CD4-positive, alpha-beta T cell treated with Interleukin-4 for 1 hour (primary cell): ENCODE data around the gene IPO11.
"Not testable (repeated sequence)": the region's sequence is repeated elsewhere in the genome, so short reads cannot be mapped to it uniquely, and the experiment has no call there.

Experiments used
- DNase-seq, 2 donors: peaks; one replicate each; pipeline ENCODE4 v3.0.0-alpha.2; 2020 to 2022

The IPO11 gene

DNA sequence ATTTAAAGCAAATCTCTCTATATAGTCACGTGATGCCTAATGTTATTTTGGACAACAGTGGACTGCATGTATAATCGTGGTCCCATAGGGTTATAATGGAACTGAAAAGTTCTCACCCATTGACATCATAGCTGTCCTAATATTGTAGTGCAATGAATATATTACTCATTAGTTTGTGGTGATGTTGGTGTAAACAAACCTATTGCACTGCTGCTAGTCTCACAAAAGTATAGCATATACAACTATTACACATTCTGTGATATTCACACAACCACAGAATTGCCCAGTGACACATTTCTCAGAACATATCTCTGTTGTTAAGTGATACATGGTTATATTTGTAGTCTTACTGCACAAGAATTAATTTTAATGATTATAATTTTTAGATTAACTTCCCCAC lies 37.7 kb downstream of the IPO11 start:
- DNase-seq = no peak

DNA sequence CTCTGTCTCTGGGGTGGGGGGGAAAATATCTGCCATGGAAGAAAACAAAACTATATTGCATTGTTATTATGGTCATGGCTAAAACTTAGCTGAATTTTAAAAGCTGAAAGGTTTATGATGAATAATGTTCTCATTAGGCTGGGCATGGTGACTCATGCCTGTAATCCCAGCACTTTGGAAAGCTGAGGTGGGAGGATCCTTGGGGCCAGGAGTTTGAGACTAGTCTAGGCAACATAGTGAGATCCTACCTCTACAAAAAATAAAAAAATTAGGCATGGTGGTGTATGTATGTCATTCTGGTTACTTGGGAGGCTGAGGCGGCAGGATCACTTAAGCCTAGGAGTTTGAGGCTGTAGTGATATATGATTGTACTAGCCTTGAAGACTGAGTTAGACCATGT lies 44.5 kb downstream of the IPO11 start:
- no peak for DNase-seq

DNA sequence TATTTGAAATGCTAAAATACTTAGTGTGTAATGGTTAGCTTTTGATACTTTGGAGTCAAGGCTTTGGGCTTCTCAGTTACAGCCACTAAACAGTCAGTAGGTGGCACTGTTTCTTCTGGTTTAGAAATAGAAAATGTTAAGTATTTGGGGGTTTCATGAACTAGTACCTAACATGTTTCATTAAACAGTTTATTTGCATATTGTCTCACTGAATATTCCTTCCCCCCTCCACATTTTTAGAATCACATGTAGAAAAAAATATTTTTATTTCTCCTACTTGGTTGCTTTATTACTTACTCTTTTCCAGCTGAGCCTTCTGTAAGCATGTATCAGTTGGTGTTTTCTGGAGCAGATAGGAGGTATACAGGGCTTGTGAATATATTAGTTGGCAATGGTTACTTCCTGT lies 48.0 kb downstream of the IPO11 start:
- DNase-seq = peak in 1 of 2 donors; percentile 45

DNA sequence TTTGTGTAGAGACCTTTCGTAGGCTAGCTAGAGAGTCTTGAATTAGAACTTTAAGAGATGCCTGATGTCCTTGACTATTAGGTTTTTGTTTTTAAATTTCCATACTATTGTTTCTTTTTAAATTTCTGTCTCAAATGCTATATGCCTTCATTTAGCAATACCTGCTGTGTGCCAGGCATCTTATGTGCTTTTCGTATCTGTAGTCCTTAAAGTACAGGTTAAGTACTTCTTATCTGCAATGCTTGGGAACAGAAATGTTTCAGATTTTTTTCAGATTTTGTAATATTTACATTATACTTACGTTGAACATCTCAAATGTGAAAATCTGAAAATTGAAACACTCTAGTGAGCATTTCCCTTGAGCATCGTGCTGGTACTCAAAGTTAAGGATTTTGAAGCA lies 49.0 kb downstream of the IPO11 start:
- no peak for DNase-seq

DNA sequence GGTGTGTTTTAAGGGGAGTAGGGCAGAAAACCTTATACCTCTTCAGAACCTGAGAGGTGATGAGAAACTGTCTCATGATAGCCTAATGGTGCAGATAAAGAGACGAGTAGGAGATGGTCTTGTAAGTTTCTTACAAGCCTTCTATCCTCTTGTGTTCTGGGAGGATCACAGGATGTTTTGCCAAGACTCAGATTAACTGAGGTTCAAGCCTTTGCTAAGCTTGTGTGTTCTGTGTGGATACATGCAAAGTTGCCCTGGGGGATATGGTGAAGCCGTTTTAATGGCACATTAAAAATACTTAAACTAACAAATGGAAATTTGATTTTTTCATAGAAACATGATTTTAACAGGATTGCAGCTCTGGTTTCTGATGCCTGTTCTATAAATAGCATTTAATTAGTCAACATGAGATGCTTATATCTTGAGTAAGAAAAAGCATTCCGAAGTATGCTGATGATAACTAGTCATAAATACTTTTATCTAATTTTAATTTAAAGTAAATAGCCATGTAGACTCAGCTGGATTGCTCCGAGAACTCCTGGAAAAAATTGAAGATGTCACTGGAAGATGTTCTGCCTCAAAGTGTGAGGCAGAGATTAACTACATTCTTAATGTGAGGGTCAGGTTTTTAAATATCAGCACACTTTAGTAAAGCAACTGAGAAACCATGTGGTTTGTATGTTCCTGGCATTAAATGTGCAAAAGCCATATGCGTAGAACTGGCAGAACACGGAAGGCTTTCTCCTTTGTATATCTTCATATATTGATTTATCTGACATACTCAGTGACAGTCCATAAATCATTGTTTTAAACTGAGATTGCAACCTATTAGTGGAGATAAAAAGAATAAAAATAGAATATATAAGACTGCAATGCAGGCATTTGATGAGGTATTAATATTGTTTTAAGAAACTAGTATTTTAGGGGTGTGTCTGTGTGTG lies 53.7 kb downstream of the IPO11 start:
- DNase-seq = no peak

DNA sequence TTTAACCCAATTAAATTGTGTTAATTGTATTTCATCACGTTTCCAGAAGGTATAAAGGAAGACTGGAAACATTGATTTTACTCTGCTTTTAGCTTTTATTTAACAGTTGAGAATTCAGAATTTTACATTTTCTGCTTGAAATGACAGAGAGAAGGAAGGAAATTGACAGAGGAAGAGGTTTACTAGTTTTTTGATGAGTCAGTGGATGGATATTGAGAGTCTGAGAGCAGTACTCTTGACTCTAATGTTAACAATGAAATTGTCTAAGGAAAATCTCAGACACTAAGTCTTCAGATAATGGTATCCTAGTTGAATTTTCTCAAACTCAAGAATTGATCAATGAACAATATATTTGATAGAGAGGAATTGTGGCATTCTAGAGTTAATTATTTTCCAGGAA lies 60.6 kb downstream of the IPO11 start:
- DNase-seq = no peak

DNA sequence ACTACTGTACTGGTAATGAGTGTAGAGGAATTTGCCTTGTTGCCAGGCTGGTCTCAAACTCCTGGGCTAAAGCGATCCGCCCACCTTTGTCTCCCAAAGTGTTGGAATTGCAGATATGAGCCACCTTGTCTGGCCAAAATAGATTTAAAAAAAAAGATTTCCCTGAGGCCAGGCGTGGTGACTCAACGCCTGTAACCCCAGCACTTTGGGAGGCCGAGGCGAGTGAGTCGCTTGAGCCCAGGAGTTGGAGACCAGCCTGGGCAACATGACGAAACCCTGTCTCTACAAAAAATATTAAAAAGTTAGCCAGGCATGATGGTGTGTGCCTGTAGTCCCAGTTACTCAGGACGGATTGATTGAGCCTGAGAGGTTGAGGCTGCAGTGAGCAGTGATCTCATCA lies 62.5 kb downstream of the IPO11 start:
- no peak for DNase-seq

DNA sequence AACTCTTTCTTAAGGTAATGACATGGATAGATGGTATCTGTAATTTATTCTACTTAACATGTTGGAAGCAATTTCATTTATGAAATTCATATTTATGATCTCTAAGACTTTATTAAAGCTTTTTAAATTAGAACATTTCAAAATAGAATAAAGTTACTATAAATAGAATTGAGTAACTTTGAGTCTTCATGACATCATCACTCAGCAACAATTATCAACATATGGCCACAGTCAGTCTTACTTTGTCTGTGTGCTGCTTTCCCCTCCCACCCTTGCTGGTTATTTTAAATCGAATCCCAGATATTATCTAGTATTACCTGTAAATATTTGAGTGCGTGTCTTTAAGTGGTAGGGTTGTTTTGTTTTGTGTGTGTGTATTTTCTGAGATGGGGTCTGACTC lies 65.2 kb downstream of the IPO11 start:
- DNase-seq = no peak

DNA sequence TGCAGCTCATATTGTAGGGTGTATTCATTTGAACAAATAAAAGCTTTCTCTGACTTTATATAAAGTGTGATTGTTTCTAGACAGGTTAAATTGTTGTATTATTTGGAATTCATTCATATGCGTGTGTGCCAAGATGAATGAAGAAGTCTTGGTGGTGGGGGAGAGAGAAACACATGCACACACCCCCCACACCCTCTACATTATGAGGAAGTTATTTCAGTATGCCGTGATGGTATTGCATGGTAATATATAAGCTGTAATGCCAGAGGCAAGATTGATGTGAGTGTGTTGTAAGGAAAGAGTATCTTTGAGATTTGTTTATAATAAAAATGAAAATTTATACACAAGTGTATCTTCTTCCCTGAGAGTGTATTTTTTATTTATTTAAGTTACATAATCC lies 71.0 kb downstream of the IPO11 start:
- DNase-seq = no peak

DNA sequence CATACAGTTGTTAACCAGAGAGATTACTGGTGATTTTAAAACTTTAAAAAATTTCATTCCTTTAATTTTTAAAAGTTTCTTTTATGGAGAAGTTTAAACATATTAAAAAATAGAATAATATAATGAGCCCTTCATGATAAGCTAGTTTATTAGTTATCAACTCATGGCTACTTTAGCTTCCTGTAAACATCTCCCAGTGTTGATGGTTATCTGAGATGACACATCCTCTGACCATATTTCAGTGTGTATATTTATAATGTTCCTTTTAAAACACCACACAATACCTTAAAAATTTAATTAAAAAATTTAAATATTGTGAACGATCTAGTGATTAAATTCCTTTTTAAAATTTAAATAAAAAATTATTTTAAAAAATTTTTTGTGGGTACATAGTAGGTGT lies 74.1 kb downstream of the IPO11 start:
- DNase-seq = no peak

DNA sequence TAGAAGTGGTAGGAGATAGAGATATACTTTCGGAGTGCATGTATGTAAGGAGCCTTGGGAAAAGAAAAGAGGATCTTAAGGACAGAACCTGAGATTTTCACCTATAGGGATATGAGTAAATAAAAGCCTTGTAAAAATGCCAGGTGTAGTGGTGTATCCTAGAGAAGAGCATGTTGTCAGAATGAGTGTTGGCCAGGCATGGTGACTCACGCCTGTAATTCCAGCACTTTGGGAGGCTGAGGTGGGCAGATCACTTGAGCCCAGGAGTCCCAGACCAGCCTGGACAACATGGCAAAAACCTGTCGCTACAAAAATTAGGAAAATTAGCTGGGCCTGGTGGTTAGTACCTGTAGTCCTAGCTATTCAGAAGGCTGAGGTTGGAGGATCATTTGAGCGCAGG lies 76.0 kb downstream of the IPO11 start:
- no peak for DNase-seq

DNA sequence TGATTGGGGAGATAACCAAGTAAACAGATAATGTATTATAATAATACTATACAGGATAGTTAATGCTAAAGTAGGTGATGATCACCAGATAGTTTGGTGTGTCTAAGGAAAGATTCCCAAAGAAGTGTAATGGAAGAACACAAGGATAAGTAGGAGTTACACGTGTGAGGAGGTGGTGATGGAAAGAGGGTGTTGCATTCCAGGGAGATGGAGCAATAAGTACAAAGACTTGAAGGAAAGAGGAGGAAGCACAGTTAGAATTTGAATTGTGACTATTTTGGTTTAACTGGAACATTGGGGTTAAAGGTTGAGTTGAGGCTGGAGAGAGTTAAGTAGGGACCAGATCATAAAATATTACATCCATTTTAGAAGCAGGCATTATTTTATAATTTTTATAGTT lies 76.9 kb downstream of the IPO11 start:
- no peak for DNase-seq

DNA sequence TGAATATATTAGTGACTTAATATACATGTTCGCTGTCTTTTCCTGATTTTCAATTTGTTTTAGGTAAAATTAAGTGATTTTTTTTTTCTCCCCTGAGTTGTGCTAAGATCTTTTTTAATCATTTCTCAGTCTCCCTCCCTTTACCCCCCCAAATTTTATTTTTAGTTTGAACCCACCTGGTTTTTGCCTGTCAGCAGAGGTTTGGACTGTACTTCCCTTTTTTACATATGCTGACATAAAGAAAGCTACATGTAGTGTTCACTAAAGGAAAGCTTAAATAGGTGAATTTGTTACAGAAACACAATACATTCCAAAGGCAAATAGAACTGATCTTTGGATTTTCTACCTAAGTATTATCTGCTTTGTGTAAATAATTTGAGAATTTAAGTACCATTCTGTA lies 82.2 kb downstream of the IPO11 start:
- no peak for DNase-seq

DNA sequence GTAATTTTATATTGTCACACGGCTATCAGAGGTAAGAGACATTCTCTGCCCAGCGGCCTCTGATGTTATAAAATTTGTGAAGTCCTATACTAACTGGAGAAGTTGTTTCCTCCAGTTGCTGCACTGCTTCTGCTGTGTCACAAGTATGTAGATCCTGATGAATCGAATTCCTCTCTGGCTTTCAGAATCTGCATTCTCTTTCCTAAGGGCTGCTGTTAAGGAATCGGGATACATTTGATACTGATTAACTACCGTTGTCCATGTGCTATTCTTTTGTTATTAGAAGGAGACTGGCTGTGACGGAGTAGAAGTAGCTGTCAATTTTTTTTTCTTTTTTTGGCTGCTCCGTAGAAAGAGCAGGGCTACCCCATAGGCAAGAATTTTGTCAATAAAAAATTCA lies 84.3 kb downstream of the IPO11 start:
- DNase-seq = no peak

DNA sequence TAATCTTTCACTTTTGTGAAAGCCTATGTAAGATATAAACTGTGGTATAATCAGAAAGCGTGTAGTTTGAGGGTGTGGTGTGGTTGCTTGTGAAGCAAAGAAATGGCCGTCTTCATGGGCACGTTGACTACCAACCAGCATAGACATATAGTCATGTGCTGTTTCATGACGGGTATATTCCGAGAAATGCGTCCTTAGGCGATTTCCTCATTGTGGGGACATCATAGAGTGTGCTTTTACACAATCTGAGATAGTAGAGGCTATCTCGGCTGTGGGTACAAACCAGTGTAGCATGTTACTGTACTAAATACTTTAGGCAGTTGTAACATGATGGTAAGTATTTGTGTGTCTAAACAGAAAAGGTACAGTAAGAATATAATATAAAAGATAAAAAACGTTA lies 86.4 kb downstream of the IPO11 start:
- DNase-seq = no peak

DNA sequence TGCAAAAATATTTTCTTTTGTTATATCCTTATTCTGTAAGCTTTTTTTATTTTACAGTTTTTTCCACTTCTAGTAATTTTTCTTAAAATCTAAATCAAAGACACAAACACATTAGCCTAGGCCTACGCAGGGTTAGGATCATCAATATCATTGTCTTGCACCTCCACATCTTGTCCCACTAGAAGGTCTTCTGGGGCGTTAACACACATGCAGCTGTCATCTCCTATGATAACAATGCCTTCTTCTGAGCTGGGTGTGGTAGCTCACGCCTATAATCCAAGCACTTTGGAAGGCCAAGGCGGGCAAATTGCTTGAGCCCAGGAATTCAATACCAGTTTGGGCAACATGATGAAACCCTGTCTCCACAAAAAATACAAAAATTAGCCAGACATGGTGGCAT lies 87.2 kb downstream of the IPO11 start:
- no peak for DNase-seq

DNA sequence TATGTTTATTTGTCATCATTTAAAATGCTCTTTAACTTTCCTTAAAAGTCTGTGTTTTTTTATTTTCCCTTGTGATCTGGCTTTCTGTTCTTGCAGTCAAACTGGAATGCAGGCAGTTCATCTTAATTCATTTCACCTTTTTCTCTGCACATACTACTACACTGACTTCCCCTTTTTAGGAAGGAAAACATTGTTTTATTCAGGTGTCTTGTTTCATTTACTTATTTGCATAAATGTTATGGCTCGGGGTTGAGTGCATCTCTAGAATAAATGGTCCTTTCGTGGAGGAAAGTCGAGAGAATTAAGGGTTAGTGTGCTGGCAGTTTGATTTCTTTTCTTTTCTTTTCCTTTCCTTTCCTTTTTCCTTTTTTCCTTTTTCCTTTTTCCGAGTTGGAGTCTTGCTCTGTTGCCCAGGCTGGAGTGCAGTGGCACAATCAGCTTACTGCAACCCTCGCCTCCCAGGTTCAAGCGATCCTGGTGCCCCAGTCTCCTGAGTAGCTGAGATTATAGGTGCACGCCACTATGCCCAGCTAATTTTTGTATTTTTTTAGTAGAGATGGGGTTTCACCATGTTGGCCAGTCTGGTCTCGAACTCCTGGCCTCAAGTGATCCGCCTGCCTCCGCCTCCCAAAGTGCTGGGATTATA lies 90.0 kb downstream of the IPO11 start:
- no peak for DNase-seq

DNA sequence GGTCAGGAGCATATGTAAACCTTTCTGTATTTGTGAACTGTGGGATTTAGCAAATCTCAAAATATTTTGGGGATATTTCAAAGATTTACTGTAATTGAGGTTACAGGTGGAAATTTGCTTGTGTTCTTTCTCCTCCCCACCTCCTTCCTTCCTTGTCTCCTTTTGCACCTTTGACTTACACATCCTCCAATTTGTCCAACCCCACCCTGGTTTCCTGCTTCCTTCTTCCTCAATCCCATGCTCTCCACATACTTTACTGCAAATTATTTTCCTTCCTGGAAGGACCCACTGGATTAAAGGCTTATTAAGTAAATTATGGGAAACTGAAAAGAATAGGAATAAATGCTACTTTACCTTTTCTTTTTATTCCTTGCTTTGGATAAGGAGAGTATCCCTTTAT lies 91.6 kb downstream of the IPO11 start:
- no peak for DNase-seq

DNA sequence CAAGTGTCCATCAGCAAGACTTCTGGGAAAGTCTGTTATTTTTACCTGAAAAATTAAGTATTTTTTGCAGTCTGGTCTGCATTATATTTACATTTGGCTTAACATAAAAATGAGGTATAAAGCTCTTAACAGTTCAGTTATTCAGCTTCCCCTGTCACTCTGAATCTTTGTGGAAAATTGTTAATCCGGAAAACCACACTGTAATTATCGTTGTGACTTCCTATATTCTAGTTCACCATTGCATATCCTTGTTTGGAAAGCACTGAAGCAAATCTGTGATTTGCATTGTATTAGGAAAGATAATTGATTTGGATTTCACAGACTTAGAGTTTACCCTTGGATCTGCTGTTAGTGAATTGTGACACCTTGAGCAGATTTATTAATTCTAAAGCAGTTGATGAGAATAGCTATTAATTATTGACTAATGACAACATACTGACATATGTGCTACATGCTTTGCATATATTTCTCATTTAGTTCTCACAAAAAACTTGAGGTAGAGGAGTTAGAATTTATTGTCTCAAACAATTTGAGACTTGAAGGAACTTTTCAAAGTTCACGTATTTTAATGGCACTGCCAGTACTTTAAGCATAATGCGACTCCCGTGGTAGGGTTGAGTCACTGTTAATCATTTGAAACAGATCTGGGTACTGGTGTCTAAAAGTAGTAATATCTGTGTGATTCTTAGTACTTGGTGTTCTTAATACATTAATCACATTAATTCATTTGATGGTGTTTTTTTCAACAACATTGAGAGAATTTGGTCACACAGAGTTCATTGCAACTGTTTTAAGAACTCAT lies 94.3 kb downstream of the IPO11 start:
- no peak for DNase-seq

DNA sequence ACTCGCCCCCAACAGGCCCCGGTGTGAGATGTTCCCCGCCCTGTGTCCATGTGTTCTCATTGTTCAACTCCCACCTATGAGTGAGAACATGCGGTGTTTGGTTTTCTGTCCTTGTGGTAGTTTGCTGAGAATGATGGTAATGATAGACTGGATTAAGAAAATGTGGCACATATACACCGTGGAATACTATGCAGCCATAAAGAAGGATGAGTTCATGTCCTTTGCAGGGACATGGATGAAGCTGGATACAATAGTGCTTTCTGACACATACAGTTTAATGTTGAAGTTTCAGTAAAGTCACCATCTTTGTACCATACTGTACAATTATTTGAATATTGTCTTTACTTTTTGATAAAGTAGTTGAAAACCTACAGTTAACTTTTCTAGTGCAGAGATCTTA lies 96.2 kb downstream of the IPO11 start:
- DNase-seq = not testable (repeated sequence)

DNA sequence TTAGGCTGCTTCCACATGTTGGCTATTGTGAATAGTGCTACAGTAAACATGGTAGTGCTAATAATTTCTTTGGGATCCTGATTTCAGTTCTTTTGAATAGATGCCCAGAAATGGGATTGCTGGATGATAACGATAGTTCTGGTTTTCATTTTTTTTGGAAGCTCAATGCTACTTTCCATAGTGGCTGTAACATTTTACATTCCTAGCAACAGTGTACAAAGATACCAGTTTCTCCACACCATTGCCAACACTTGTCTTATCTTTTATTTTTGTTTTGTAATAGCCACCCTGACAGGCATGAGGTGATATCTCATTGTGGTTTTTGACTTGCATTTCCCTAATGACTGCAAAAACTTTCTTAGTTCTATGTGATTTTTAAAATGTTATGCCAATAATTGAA lies 97.2 kb downstream of the IPO11 start:
- DNase-seq = no peak

DNA sequence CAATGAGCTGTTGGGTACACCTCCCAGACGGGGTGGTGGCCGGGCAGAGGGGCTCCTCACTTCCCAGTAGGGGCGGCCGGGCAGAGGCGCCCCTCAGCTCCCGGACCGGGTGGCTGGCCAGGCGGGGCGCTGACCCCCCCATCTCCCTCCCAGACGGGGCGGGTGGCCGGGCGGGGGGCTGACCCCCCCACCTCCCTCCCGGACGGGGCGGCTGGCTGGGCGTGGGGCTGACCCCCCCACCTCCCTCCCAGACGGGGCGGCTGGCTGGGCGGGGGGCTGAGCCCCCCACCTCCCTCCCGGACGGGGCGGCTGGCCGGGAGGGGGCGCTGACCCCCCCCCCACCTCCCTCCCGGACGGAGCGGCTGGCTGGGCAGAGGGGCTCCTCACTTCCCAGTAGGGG lies 100.5 kb downstream of the IPO11 start:
- DNase-seq = not testable (repeated sequence)

DNA sequence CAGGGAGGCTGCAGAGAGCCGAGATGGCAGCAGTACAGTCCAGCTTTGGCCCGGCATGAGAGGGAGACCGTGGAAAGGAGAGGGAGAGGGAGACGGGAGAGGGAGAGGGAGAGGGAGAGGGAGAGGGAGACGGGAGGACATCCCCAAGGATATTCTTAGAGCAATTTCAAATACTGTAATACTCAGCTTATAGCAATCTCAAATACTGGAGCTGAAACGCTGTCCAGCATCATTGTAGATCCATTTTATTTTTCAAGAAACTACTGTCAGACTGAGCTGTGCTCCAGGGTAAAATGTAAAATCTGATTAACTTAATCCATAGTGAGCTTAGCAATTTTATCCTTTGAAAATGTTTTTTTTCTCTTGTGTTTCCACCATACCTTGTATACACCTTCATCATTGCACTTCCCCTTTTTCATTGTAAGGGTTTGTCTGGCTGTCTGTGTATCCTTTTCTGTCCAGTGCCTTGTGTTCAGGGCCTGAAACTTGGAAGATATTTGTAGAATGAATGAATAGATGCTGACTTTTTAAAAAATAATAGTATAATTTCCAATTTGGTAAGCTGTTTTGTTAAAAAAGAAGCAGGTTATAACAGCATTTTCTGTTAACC lies 102.1 kb downstream of the IPO11 start:
- DNase-seq = no peak
